SK-N-SH (cell line): ENCODE measurements around the gene KLF3. TPM values are rescaled to one million over a fixed set of nuclear protein-coding genes. Genes with fewer than 3 reads are reported as not detected.
A peak's percentile ranks its signal among the peaks of the same experiment; 100 is the strongest.

Experiments used
- CTCF ChIA-PET: fragments of 300-600, 350-600 bp; formaldehyde crosslinking; extraction: SDS; loops from one replicate; lab custom pipeline; 2021; lab: Yijun Ruan, JAX
- POLR2A ChIA-PET: fragments of 350-600 bp; sonication (Branson Sonifier 250); formaldehyde crosslinking; extraction: SDS; loops from one replicate; lab custom pipeline; 2020; ENCODE audit warnings: antibody characterized with exemption, inconsistent platforms; lab: Yijun Ruan, JAX
- DNase-seq: peaks from one replicate; pipeline ENCODE4 v3.0.0; 2012
- H2AFZ ChIP-seq: fragments of 200-600 bp; sonication (generic); 2 replicates; pipeline ENCODE4 v1.8.1; 2016; ENCODE audit warnings: antibody characterized with exemption, mild to moderate bottlenecking, low read depth
- H3F3A ChIP-seq: fragments of 200-600 bp; sonication (generic); replicated peaks from 2 replicates; pipeline ENCODE3; 2016; ENCODE audit warnings: antibody characterized with exemption, mild to moderate bottlenecking; ENCODE audit not compliant: insufficient read depth
- H3K27ac ChIP-seq, 2 experiments: fragments of 200-500 bp in 1 of 2; fragments of 200-600 bp in 1 of 2; sonication (Bioruptor generic) in 1 of 2; sonication (generic), shearing (Covaris generic) in 1 of 2; 2 replicates each; pipeline versions ENCODE4 v1.5.1 to v1.6.1; 2014 to 2016; ENCODE audit warnings: low read depth in 2 of 2, inconsistent platforms in 1 of 2, low read length in 1 of 2, mild to moderate bottlenecking in 1 of 2, mixed read lengths in 1 of 2
- H3K27me3 ChIP-seq: fragments of 200-600 bp; sonication (generic), shearing (Covaris generic); 2 replicates; pipeline ENCODE4 v1.6.1; 2016; ENCODE audit warnings: mixed run types; ENCODE audit not compliant: insufficient read depth
- H3K36me3 ChIP-seq, 2 experiments: fragments of 200-500 bp in 1 of 2; fragments of 200-600 bp in 1 of 2; sonication (Bioruptor generic) in 1 of 2; sonication (generic) in 1 of 2; replicated peaks in 1 of 2; 2 replicates each; pipeline versions ENCODE3 to v1.5.1; 2014 to 2016; ENCODE audit warnings: low read length in 1 of 2, mild to moderate bottlenecking in 1 of 2; ENCODE audit not compliant: insufficient read depth in 2 of 2, control insufficient read depth in 1 of 2
- H3K4me1 ChIP-seq, 2 experiments: fragments of 200-500 bp in 1 of 2; fragments of 200-600 bp in 1 of 2; sonication (Bioruptor generic) in 1 of 2; sonication (generic), shearing (Covaris generic) in 1 of 2; 2 replicates each; pipeline versions ENCODE4 v1.5.1 to v1.6.1; 2014 to 2016; ENCODE audit warnings: low read depth in 1 of 2, low read length in 1 of 2, mixed run types in 1 of 2; ENCODE audit not compliant: insufficient read depth in 2 of 2, control insufficient read depth in 1 of 2
- H3K4me2 ChIP-seq: fragments of 200-600 bp; sonication (generic), shearing (Covaris generic); 2 replicates; pipeline ENCODE4 v1.6.1; 2017; ENCODE audit warnings: mixed run types
- H3K4me3 ChIP-seq, 2 experiments: fragments of 200-500 bp in 1 of 2; fragments of 200-600 bp in 1 of 2; sonication (Bioruptor generic) in 1 of 2; sonication (generic), shearing (Covaris generic) in 1 of 2; 2 replicates each; pipeline versions ENCODE4 v1.5.1 to v1.8.1; 2014 to 2016; ENCODE audit warnings: low read depth in 2 of 2, inconsistent platforms in 1 of 2, low read length in 1 of 2, mild to moderate bottlenecking in 1 of 2, mixed read lengths in 1 of 2, moderate library complexity in 1 of 2
- H3K79me2 ChIP-seq: fragments of 200-600 bp; sonication (generic); 2 replicates; pipeline ENCODE4 v1.8.1; 2017; ENCODE audit warnings: mild to moderate bottlenecking; ENCODE audit not compliant: insufficient read depth
- H3K9ac ChIP-seq: fragments of 200-600 bp; sonication (generic); 2 replicates; pipeline ENCODE4 v1.6.1; 2017; ENCODE audit warnings: mixed run types
- H3K9me2 ChIP-seq: fragments of 200-600 bp; sonication (generic); 2 replicates; pipeline ENCODE4 v1.6.1; 2017; ENCODE audit warnings: mixed run types
- H3K9me3 ChIP-seq: fragments of 200-600 bp; sonication (generic); 2 replicates; pipeline ENCODE4 v1.6.1; 2017; ENCODE audit warnings: mixed run types, mild to moderate bottlenecking, moderate library complexity
- H4K20me1 ChIP-seq: fragments of 200-600 bp; sonication (generic); 2 replicates; pipeline ENCODE4 v1.6.1; 2017; ENCODE audit warnings: mild to moderate bottlenecking, mixed run types; ENCODE audit not compliant: insufficient read depth
- EZH2phosphoT487 ChIP-seq: fragments of 200-600 bp; sonication (generic); IDR thresholded peaks from 2 replicates; pipeline ENCODE4 v1.6.1; 2017; ENCODE audit warnings: low read depth, mixed run types, mild to moderate bottlenecking, antibody characterized with exemption, moderate library complexity, borderline replicate concordance
- FOSL2 ChIP-seq: IDR thresholded peaks from 2 replicates; pipeline ENCODE4 v1.4.0; 2012; ENCODE audit warnings: low read depth, mild to moderate bottlenecking, moderate library complexity, borderline replicate concordance
- FOXM1 ChIP-seq: IDR thresholded peaks from 2 replicates; pipeline ENCODE4 v1.4.0; 2012; ENCODE audit warnings: low read depth, mild to moderate bottlenecking
- GATA2 ChIP-seq: sonication (generic); formaldehyde crosslinking; IDR thresholded peaks from 2 replicates; pipeline ENCODE4 v1.5.0; 2020; ENCODE audit warnings: mild to moderate bottlenecking, missing genetic modification reagents
- JUND ChIP-seq: IDR thresholded peaks from 2 replicates; pipeline ENCODE4 v1.4.0; 2012
- MAX ChIP-seq: IDR thresholded peaks from 2 replicates; pipeline ENCODE4 v1.4.0; 2012; ENCODE audit warnings: low read depth
- MEF2A ChIP-seq: IDR thresholded peaks from 2 replicates; pipeline ENCODE4 v1.4.0; 2012; ENCODE audit warnings: low read depth, borderline replicate concordance
- NRF1 ChIP-seq: IDR thresholded peaks from 2 replicates; pipeline ENCODE4 v1.6.1; 2012; ENCODE audit warnings: low read depth, mild to moderate bottlenecking, low read length
- RAD21 ChIP-seq: IDR thresholded peaks from 2 replicates; pipeline ENCODE4 v1.6.1; 2012; ENCODE audit warnings: mild to moderate bottlenecking, low read length
- SMC3 ChIP-seq: IDR thresholded peaks from 2 replicates; pipeline ENCODE4 v1.6.1; 2012; ENCODE audit warnings: low read depth, low read length, improper control_type of control experiment
- TCF12 ChIP-seq: IDR thresholded peaks from 2 replicates; pipeline ENCODE4 v1.4.0; 2012
- USF1 ChIP-seq: IDR thresholded peaks from 2 replicates; pipeline ENCODE4 v1.4.0; 2012; ENCODE audit warnings: low read depth, borderline replicate concordance
- YY1 ChIP-seq: IDR thresholded peaks from 2 replicates; pipeline ENCODE4 v1.4.0; 2012; ENCODE audit warnings: low read depth, mild to moderate bottlenecking
- WGBS: methylation state at CpG from one replicate; pipeline ENCODE4 v1.1.6; 2017; ENCODE audit warnings: low lambda C conversion rate; 5-methylcytosine and 5-hydroxymethylcytosine counted together
- polyA plus RNA-seq, 3 experiments: library from polyadenylated mRNA; depleted of rRNA; stranded (reverse); fragments of >200 nt; gene quantifications; 2 replicates each; pipeline ENCODE4 v1.2.3, GENCODE V29; 2012
- TF ChIP-seq, protein P1 (sequence below): IDR thresholded peaks from 2 replicates; pipeline ENCODE4; 2012
- TF ChIP-seq, protein P2 (sequence below): fragments of 200-600 bp; sonication (generic); IDR thresholded peaks from 2 replicates; pipeline ENCODE4 v1.6.1; 2017; ENCODE audit warnings: antibody characterized with exemption, mild to moderate bottlenecking, moderate library complexity

Gene KLF3
- polyA plus RNA-seq, 1 of the 3 experiments (the other 2 are of a cell fraction): 8.2 TPM

GRCh38 chr4:38730830-38731646 is 67.0 kb downstream of the KLF3 start:
- Histone ChIP-seq H3K27ac (no peak overlapping the region), H3K9ac (no peak overlapping the region), H3K9me2 (no peaks in the 10 kb centered on the region), H3F3A (no peaks in the 10 kb centered on the region), H3K4me1 (no peaks in the 10 kb centered on the region), H3K9me3 (no peaks in the 10 kb centered on the region), H3K4me3 (no peak overlapping the region; a peak in 1 of 4 replicates), H3K79me2 (no peaks in the 10 kb centered on the region), H2AFZ (no peak overlapping the region), H3K4me2 (no peak overlapping the region), H4K20me1 (no peaks in the 10 kb centered on the region), H3K36me3 (no peaks in the 10 kb centered on the region), H3K27me3 (no peaks in the 10 kb centered on the region)
- DNase-seq: peak; percentile 82
- 35% methylated on average over 22 of the region's 23 CpGs for WGBS
- ChIA-PET POLR2A (no interaction called here), CTCF (interaction anchor here (0.6 to 8.5 kb wide), 48 partner anchors 9 to 675 kb away, joined by 3 to 182 read pairs (median 5); partner anchors contain the start of gene TLR1)
- TF ChIP-seq MEF2A (no peak), TCF12 (no peak), USF1 (no peak), NRF1 (no peak), EZH2phosphoT487 (no peak), YY1 (no peak), FOSL2 (no peak), JUND (no peak), MAX (peak; percentile 59; the same call in 1 of the 2 replicates), GATA2 (no peak), RAD21 (peak; percentile 94), FOXM1 (no peak), SMC3 (peak; percentile 95)
- TF ChIP-seq, protein P1, sequence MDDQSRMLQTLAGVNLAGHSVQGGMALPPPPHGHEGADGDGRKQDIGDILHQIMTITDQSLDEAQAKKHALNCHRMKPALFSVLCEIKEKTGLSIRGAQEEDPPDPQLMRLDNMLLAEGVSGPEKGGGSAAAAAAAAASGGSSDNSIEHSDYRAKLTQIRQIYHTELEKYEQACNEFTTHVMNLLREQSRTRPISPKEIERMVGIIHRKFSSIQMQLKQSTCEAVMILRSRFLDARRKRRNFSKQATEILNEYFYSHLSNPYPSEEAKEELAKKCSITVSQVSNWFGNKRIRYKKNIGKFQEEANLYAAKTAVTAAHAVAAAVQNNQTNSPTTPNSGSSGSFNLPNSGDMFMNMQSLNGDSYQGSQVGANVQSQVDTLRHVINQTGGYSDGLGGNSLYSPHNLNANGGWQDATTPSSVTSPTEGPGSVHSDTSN: no peak
- TF ChIP-seq, protein P2, sequence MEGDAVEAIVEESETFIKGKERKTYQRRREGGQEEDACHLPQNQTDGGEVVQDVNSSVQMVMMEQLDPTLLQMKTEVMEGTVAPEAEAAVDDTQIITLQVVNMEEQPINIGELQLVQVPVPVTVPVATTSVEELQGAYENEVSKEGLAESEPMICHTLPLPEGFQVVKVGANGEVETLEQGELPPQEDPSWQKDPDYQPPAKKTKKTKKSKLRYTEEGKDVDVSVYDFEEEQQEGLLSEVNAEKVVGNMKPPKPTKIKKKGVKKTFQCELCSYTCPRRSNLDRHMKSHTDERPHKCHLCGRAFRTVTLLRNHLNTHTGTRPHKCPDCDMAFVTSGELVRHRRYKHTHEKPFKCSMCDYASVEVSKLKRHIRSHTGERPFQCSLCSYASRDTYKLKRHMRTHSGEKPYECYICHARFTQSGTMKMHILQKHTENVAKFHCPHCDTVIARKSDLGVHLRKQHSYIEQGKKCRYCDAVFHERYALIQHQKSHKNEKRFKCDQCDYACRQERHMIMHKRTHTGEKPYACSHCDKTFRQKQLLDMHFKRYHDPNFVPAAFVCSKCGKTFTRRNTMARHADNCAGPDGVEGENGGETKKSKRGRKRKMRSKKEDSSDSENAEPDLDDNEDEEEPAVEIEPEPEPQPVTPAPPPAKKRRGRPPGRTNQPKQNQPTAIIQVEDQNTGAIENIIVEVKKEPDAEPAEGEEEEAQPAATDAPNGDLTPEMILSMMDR: peak; percentile 98
